Mononuclear cell (primary cell): ENCODE data around the gene PCSK4. TPM values are rescaled to one million over a fixed set of nuclear protein-coding genes. Genes with fewer than 3 reads are reported as not detected.
A peak's percentile ranks its signal among the peaks of the same experiment; 100 is the strongest.

Experiments used
- H3K27me3 ChIP-seq: 2 replicates; pipeline ENCODE4 v1.6.0; 2011; ENCODE audit warnings: low read length, control low read depth; ENCODE audit not compliant: insufficient read depth
- H3K4me1 ChIP-seq: 2 replicates; pipeline ENCODE4 v1.5.1; 2011; ENCODE audit warnings: mild to moderate bottlenecking, low read length, control low read depth; ENCODE audit not compliant: insufficient read depth
- H3K4me3 ChIP-seq: 2 replicates; pipeline ENCODE4 v1.5.1; 2011; ENCODE audit warnings: mild to moderate bottlenecking, low read length, moderate library complexity
- H3K9me3 ChIP-seq: 2 replicates; pipeline ENCODE4 v1.5.1; 2011; ENCODE audit warnings: low read depth, mild to moderate bottlenecking, control low read depth, low read length
- total RNA-seq: library from RNA; depleted of rRNA; stranded (reverse); fragments of >200 nt; gene quantifications from one replicate; pipeline ENCODE4 v1.2.3, GENCODE V29; 2012

The PCSK4 gene
- total RNA-seq, 1 donor, result 1.2 TPM

- peak within 1 kb of the TSS; percentile 18 for H3K4me3 ChIP-seq
- no peaks in the 10 kb centered on the region for H3K9me3 ChIP-seq
- peaks cover 10% of the 10 kb centered on the region for H3K27me3 ChIP-seq
- peaks cover 11% of the 10 kb centered on the region for H3K4me1 ChIP-seq
These were observed 22.7 kb upstream of the PCSK4 start, which contains the start of gene ADAMTSL5 for GRCh38 chr19:1512671-1513498. ADAMTSL5 (minus strand) TSS chr19:1513019; CDS start chr19:1510943, 2,076 bp downstream.

GRCh38 chr19:1511318-1512317, 21.5 kb upstream of the PCSK4 start:
- Histone ChIP-seq H3K4me1 (peaks cover 19% of the 10 kb centered on the region), H3K4me3 (no peak overlapping the region), H3K27me3 (peaks cover 10% of the 10 kb centered on the region), H3K9me3 (no peaks in the 10 kb centered on the region)

GRCh38 chr19:1510807-1511206, 20.7 kb upstream of the PCSK4 start:
- H3K27me3 ChIP-seq, result peaks cover 10% of the 10 kb centered on the region
- no peaks in the 10 kb centered on the region for H3K9me3 ChIP-seq
- no peak overlapping the region for H3K4me3 ChIP-seq
- H3K4me1 ChIP-seq, result peaks cover 19% of the 10 kb centered on the region

GRCh38 chr19:1510442-1510806, 20.3 kb upstream of the PCSK4 start:
- peaks cover 19% of the 10 kb centered on the region for H3K4me1 ChIP-seq
- no peaks in the 10 kb centered on the region for H3K9me3 ChIP-seq
- H3K4me3 ChIP-seq, result no peak overlapping the region
- H3K27me3 ChIP-seq, result peaks cover 10% of the 10 kb centered on the region

GRCh38 chr19:1509602-1510441, 19.7 kb upstream of the PCSK4 start:
- H3K27me3 ChIP-seq, result peaks cover 8% of the 10 kb centered on the region

GRCh38 chr19:1508507-1508856, 18.3 kb upstream of the PCSK4 start:
- Histone ChIP-seq H3K27me3 (peaks cover 13% of the 10 kb centered on the region), H3K4me3 (no peak overlapping the region), H3K9me3 (no peaks in the 10 kb centered on the region), H3K4me1 (peaks cover 18% of the 10 kb centered on the region)

More at GRCh38 chr19:1509602-1510441, 19.7 kb upstream of the PCSK4 start:
- Histone ChIP-seq H3K4me1 (peaks cover 19% of the 10 kb centered on the region), H3K9me3 (no peaks in the 10 kb centered on the region), H3K4me3 (no peak overlapping the region)

- H3K4me3 ChIP-seq, result peak overlapping the region; percentile 16
- H3K27me3 ChIP-seq, result peaks cover 14% of the 10 kb centered on the region
- H3K9me3 ChIP-seq, result no peaks in the 10 kb centered on the region
- H3K4me1 ChIP-seq, result peaks cover 23% of the 10 kb centered on the region
These were observed 17.8 kb upstream of the PCSK4 start for GRCh38 chr19:1507763-1508506.

- Histone ChIP-seq H3K27me3 (peaks cover 16% of the 10 kb centered on the region), H3K4me3 (no peak overlapping the region)
These were observed 17.1 kb upstream of the PCSK4 start for GRCh38 chr19:1507192-1507660.

GRCh38 chr19:1505991-1506881, 16.1 kb upstream of the PCSK4 start:
- Histone ChIP-seq H3K4me3 (no peak overlapping the region), H3K9me3 (no peaks in the 10 kb centered on the region), H3K27me3 (peaks cover 16% of the 10 kb centered on the region), H3K4me1 (peaks cover 20% of the 10 kb centered on the region)

More at GRCh38 chr19:1507192-1507660, 17.1 kb upstream of the PCSK4 start:
- H3K4me1 ChIP-seq, result peaks cover 20% of the 10 kb centered on the region
- no peaks in the 10 kb centered on the region for H3K9me3 ChIP-seq

- Histone ChIP-seq H3K4me1 (peaks cover 20% of the 10 kb centered on the region), H3K9me3 (no peaks in the 10 kb centered on the region), H3K4me3 (no peak overlapping the region), H3K27me3 (peaks cover 15% of the 10 kb centered on the region)
These were observed 14.9 kb upstream of the PCSK4 start for GRCh38 chr19:1505012-1505411.

GRCh38 chr19:1503925-1504773, 14.0 kb upstream of the PCSK4 start:
- Histone ChIP-seq H3K9me3 (no peaks in the 10 kb centered on the region), H3K4me1 (peaks cover 20% of the 10 kb centered on the region), H3K27me3 (peaks cover 12% of the 10 kb centered on the region), H3K4me3 (no peak overlapping the region)

- H3K4me1 ChIP-seq, result peaks cover 17% of the 10 kb centered on the region
- H3K4me3 ChIP-seq, result no peak overlapping the region
- H3K9me3 ChIP-seq, result no peaks in the 10 kb centered on the region
- H3K27me3 ChIP-seq, result peaks cover 9% of the 10 kb centered on the region
These were observed 13.2 kb upstream of the PCSK4 start for GRCh38 chr19:1503089-1503924.
